Lower leg skin (tissue), 3 donors: ENCODE measurements around the gene TDP2.

ENCODE experiments used
- POLR2A ChIP-seq, 2 donors: fragments of 450-650 bp; IDR thresholded peaks; one replicate each; pipeline ENCODE4 v1.6.1; 2016 to 2017; ENCODE audit warnings: antibody characterized with exemption in 2 of 2, mild to moderate bottlenecking in 1 of 2, moderate library complexity in 1 of 2
- TF ChIP-seq, protein P1 (sequence below), 3 donors: fragments of 450-650 bp; IDR thresholded peaks; one replicate each; pipeline ENCODE4 v1.5.1; 2016; ENCODE audit warnings: antibody characterized with exemption in 3 of 3, mild to moderate bottlenecking in 3 of 3, moderate library complexity in 2 of 3

DNA sequence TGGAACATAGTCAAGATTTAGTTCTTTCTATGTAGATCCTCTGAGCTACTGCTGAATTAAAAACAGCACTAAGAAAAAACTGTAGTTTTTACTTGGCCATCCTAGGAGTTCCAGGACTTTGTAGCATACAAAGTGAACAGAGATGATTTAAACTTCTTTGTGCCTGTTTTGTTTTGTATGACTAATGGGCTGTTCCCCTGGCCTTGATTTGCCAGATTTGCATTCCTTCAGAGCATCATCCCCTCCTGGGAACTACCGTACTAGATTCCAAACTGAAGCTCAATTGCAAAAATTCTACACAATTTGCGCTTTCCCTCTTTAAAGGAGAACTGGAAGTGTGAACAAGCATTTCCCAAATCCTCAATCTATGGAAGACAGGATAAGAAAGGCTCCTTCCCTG, 23.3 kb upstream of the TDP2 start:
- TF ChIP-seq, protein P1, sequence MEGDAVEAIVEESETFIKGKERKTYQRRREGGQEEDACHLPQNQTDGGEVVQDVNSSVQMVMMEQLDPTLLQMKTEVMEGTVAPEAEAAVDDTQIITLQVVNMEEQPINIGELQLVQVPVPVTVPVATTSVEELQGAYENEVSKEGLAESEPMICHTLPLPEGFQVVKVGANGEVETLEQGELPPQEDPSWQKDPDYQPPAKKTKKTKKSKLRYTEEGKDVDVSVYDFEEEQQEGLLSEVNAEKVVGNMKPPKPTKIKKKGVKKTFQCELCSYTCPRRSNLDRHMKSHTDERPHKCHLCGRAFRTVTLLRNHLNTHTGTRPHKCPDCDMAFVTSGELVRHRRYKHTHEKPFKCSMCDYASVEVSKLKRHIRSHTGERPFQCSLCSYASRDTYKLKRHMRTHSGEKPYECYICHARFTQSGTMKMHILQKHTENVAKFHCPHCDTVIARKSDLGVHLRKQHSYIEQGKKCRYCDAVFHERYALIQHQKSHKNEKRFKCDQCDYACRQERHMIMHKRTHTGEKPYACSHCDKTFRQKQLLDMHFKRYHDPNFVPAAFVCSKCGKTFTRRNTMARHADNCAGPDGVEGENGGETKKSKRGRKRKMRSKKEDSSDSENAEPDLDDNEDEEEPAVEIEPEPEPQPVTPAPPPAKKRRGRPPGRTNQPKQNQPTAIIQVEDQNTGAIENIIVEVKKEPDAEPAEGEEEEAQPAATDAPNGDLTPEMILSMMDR (IDR thresholded peaks at IDR 0.05): no peak
- no peak for TF ChIP-seq POLR2A (IDR thresholded peaks at IDR 0.05)
